Globus pallidus (tissue), 1 donor: ENCODE results near the gene GIMAP1.

ENCODE experiments used
- DNase-seq: peaks from one replicate; pipeline ENCODE4 v3.0.0-alpha.2; 2015; ENCODE audit warnings: low spot score

The GIMAP1 gene

DNA sequence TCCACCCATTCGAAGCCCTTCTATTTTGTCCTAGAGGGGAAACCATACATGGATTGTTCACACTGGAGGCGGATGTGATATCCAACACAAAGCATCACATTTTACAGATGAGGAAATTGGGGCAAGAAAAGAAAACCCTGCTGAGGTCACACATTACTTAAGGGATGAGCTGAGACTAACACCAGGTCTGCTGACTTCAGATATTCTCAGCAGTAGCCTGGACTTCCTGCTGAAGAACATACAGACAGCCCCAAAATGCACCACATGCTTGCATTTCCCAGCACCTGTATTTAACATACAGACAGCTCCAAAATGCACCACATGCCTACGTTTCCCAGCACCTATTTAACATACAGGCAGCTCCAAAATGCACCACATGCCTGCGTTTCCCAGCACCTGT lies 32.0 kb downstream of the GIMAP1 start:
- DNase-seq, result no peak

- no peak for DNase-seq
Measured at GRCh38 chr7:150751702-150752101, 35.3 kb downstream of the GIMAP1 start.

GRCh38 chr7:150753239-150753638 lies 36.8 kb downstream of the GIMAP1 start:
- DNase-seq, result no peak

DNA sequence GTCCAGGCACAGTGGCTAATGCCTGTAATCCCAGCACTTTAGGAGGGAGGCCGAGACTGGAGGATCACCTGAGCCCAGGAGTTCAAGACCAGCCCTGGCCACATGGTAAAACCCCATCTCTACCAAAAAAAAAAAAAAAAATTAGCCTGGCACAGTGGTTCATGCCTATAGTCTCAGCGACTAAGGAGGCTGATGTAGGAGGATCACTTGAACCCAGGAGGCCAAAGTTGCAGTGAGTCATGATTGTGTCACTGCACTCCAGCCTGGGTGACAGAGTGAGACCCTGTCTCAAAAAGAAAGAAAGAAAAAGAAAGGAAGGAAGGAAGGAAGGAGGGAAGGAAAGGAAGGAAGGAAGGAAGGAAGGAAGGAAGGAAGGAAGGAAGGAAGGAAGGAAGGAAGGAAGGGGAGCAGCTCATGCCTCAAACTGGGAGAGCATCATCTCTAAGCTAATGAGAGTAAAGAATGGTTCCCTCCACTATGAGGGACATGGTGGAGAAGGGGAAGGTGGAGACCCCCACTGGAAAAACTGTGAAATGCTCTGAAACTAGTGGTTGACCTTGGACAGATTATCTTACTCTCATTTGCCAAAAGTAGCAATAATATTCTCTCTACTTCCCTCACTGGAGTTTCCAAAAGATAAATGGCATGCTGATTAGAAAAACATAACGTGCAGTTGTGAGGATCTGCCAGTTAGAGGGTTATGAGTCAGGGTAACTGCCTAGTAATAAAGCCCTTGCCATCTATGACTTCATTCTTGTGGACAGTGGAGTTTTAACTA lies 37.6 kb downstream of the GIMAP1 start:
- DNase-seq, result no peak

DNA sequence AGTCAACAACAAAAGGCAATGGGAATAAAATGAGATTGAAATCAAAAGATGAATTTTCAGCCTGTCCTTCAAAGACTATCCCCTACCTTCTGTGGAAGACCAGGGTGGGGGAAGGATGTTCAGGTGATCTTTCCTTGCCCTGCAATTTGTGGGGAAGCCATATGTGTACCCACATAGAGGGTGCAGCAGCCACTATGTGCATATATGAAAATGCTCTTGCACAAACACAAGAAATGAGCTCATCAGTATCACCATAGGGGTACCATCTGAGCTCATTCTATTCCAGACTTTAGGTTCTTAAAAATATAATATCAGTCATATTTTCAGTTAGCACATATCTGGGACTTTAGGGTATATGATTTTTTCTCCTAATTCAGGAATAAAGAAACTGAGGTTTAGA lies 38.5 kb downstream of the GIMAP1 start:
- DNase-seq, result no peak

GRCh38 chr7:150755473-150756099 lies 39.2 kb downstream of the GIMAP1 start:
- DNase-seq, result no peak

GRCh38 chr7:150756166-150756565 lies 39.8 kb downstream of the GIMAP1 start:
- DNase-seq, result no peak

DNA sequence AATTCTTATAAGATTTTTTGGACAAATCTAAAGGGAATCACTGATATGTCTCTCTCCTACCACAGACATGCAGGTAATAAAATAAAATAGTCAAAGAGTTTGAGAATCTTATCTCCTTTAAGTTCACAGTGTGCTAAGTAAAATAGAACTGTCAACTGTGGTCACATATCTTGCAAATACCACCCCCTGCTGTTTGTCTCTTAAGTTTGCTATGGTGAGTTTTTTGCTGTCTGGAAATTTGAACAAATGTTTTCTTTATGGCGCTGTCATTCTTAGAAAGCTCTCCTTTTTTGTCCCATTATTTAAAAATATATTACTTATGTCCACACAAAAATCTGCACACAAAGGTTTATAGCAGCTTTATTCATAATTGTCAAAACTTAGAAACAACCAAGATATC lies 40.4 kb downstream of the GIMAP1 start:
- DNase-seq, result no peak

- no peak for DNase-seq
Measured at GRCh38 chr7:150759479-150759878, 43.1 kb downstream of the GIMAP1 start.

DNA sequence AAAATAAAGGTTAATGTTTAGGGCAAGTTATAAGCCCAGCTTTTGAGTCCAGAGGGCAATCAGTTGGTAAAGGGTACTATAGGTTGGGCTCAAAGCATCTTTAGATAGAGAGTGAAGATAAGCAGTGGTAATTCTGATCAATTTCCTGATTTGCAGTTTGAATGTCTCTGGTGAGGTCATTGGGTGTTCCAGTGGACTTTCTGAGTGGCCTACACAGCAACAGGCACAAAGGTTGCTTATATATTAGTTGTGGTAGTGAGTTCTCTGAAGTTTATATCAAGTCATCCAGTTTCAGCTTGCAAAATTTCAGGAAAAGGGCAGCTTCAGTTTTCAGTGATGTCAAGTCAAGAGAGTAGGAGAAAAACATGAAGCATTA lies 49.9 kb downstream of the GIMAP1 start:
- DNase-seq, result no peak

- DNase-seq, result no peak
Measured at GRCh38 chr7:150769768-150770167, 53.4 kb downstream of the GIMAP1 start.
